GM18498 (cell line): ENCODE measurements around the gene RXRA.

Experiments used
- ATAC-seq: cut with Tn5 transposase; IDR thresholded peaks from one replicate; pipeline ENCODE4 v1.9.1; 2021; ENCODE audit warnings: mild to moderate bottlenecking, moderate library complexity; ENCODE audit not compliant: unreplicated experiment

The RXRA gene

GRCh38 chr9:134395737-134396257, 69.5 kb downstream of the RXRA start:
- no peak for ATAC-seq

DNA sequence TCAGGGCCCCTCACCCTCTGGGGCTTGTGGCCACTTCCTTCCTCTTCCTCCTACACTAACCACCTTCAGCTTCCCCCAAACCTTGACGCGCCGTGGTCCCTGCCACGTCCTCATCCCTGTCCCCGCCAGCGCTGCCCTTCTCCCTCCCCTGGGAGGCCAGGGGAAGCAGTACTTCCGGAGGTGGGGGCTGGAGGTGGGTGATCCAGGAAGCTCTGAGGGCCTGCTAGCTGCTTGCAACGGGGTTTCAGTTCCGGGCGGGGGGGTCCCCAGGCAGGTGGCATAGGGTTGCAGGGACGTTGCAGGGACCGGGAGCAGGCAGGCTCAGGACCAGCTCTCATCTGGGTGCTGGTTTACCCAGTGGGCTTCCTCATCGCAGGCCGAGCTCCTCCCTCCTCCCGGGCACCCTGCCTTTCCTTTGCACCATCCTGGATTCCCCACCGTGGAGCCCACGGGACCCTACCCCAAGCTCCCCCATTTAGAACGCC, 70.0 kb downstream of the RXRA start:
- no peak for ATAC-seq

- no peak for ATAC-seq
Observed at GRCh38 chr9:134396825-134397224, 70.6 kb downstream of the RXRA start.

DNA sequence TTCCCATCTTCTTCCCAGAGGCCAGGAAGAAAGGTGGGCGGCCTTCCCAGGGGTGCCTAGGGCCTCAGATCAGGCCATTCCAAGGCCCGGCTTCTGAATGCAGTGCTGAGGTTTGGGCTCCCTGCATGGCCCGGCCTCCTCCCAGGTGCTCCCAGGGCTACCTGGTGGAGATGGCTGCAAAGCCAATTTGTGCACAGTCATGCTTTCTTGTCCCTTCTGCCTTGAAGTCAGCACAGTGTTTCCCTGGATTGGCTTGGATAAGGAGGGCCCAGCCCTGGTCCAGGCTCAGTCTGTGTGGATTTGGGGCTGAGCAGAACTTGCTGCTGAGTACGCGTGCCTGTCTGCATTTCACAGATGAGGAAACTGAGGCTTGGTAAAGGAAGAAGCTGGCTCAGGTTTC, 72.5 kb downstream of the RXRA start:
- no peak for ATAC-seq

GRCh38 chr9:134399435-134400056, 73.3 kb downstream of the RXRA start:
- ATAC-seq: no peak

DNA sequence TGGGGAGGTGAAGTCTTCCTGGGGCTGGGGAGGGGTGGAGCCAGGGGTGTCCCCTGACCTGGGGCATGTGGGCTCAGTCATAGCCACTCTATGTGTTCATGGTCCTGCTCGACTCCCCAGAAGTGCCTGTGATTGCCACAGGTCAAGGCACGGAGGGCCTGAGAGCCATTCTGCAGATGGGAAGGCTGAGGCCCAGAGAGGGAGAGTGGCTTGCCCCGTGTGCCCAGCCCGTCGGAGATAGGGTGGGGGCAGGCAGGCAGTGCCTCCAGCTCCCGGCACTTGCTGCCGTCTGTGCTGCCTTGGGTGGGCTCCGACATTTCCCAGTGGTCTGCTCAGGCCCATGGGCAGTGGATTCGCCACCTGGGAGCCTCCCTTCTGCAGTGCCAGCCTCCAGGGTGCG, 74.0 kb downstream of the RXRA start:
- no peak for ATAC-seq

- ATAC-seq: no peak
Observed at GRCh38 chr9:134401391-134401790, 75.1 kb downstream of the RXRA start.

DNA sequence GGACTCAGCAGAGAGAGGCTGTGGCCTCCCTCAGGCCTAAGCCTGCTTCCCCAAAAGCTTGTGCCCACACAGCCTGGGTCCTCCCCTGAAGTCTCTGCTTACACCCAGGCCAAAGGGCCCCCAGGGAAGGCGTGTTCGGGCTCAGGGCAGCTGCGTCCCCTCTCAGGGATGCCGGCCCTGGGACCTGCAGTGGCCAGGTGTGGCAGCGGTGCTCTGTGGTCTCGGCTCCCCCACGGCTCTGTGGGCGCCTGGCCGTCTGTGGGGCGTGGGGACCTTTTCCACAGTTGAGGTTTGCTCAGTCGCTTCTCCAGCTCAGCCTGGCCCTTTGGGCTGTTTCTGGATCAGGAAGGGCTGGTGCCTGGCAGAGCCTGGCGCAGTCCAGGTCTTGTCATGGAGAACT, 75.9 kb downstream of the RXRA start:
- no peak for ATAC-seq

DNA sequence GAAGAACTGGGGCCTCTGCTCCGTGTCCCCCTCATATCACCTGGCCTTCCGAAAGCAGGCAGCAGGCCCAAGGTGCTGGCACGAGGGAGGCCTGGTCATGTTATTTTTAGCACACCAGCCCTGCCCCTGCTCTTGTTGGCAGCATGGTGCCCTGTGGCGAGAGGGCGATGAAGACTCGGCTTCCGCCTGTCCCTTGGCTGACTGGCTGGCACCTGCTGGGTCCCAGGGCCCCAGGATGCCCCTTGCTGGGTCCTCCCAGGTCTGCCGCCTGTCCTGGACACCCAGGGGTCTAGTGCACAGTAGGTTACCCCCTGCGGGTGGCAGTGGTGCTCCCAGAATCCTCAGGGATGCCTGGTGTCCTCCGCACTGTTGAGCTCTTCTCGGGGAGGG, 77.0 kb downstream of the RXRA start:
- ATAC-seq: no peak

DNA sequence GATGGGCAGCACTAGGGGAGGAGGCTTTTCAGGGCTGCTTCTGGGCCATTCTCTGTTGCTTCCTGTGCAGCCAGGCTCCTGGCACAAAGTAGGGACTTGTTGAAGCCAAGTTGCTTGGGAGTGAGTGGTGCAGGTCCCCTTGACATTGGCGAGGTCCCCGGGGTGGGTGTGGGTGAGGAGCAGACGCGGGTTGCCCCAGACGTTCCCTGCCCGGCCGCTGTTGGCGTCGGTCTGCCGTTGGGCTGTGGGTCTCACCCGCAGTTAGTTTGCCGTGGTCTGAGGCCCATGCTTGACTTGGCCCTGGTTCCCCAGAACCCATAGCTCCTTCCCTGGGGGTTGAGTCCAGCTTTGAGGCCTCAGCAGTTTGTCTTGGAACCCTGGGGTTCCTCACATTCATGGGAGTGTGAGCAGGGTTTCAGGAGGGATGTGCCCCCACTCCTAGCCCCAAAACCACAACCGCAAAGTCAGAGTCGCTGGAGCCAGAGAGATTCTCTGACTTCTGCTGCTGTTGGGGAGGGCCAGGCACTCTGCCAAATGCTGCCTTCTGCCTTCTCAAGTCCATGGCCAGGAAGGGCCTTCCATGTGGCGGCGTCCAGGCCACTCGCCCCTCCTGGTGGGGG, 77.5 kb downstream of the RXRA start:
- no peak for ATAC-seq

- ATAC-seq: no peak
Observed at GRCh38 chr9:134404376-134405358, 78.4 kb downstream of the RXRA start.

DNA sequence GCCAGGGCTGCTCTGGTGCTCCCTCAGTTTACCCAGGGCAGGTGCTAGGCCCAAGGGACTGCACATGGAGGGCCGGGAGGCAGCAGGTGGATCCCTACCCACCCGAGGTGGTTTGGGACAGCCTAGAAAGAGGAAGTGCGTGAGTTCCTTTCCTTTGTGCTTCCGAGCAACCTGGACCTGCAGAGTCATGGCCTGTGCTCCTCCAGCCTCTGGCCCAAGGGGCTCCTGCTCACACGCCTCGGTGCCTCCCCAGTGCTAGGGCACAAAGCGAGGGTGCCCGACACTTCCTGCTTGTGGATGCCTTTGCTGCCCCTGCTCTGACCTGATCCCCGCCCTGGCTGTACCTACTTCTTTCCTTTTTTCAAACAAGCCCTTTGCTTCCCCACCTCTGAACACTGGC, 79.3 kb downstream of the RXRA start:
- ATAC-seq: no peak

DNA sequence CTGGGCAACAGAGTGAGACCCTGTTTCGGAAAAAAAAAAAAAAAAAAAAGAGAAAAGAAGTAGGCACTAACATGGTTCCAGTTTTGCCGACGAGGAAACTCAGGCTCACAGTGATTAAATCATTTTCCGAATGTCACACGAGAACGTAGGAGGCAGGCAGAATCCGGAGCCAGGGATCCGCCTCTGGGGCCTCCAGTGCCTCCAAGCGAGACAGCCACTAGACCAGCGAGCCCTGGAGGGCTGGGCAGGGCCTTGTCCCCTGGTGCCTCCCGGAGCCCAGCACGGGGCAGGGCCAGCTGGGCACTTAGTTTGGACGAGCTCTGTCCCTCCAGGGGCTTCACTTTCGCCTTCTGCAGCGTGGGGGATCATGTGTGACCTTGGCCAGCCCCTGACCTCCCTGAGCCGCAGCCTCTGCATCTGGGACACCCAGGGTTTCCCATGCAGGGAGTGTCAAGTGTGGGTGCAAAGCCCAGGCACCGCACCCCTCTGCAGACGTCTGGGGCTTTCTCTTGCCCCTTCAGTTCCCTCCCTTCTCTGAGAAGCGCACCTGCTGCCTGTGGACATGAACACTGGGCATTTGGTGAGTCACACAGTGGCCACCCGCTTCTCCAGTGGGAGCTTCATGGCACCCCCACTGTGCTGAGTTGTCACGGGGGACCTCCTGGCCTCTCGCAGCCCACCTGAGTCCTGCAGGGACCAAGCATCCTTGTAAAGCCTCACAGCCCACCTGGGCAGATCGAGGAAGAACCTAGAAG, 80.3 kb downstream of the RXRA start:
- ATAC-seq: no peak

DNA sequence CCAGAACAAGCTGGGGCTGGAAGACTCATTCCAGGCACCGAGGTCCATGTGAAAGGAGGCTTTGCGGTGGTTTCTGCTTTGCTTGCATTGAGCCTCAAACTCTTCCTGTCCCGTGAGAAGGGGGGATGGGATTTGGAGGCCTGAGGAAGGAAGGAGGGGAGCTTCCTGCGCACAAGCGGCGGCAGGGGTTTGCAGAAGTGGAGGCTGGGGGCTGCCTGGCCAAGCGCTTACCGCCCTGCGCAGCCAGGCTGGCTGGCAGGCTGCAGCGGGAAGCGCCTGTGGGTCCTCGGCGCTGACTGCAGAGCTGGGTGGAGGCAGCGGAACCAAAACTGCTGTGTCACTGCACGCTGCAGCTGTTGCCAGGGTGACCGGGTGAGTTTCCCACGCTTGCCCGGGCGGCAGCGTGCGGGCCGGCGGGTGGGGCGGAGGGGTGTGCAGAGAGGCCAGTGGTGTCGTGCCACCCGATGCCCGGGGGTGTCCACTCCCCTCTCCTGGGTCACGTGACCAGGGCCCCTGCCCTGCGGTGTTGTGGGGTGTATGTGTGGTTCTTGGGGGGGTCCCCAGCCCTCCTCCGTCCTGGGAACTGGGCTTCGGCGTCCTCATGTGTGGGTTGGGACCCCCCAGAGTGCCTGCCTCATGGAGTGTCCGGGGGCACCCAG, 81.0 kb downstream of the RXRA start:
- ATAC-seq: peak; percentile 79

DNA sequence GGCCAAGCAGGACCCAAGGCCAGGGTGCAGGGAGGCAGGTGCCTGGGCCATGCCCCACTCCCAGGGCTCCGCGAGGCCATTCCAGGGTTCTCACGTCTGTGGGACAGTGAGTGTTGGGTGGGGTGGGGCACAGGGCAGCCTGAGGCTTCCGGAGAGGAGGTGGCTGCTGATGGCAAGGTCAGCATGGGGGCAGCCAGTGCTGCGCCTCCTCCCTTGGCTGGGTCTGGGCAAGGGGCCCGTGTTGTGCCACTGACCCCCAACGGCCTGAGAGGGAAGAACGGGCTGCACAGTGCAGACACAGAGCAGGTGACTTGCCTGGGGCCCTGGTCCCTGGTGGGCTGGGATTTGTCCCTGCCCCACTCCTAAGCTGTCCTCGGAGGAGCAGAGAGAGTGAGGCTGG, 82.1 kb downstream of the RXRA start:
- no peak for ATAC-seq

- ATAC-seq: no peak
Observed at GRCh38 chr9:134408939-134409737, 82.9 kb downstream of the RXRA start.

DNA sequence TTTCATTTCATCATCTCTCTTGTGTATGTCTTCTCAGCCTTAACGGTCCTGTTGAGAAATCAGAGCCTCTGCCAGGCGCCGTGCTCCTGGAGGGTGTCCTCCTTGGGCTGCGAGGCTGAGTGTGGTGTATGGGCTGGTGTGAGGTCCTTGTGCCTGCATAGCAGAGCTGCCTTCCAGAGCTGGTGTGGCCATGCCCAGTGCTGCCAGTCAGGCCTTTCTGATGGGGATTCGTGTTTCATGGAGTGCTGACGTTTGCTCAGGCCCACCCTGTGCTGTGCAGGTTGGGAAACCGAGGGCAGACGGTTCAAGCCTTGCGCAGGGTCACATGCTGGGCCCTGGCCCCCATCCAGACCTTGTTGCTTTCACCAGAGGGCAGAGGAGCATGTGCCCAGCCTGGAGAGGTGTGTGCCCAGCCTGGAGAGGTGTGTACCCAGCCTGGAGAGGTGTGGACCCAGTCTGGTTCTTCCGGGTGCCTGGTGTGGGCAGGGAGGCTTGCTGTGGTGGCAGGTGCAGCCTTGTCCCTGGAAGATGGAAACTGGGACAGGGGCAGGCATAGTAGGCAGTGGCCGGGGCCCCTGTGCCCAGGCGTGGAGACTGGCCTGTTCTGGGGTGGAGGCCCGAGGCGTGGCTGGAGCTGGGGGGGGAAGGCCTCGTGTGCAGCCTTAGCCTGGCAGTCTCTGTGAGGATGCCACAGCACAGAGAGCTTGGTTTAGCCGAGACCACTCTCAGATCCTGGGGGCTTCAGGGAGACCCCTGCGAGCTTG, 84.0 kb downstream of the RXRA start:
- ATAC-seq: no peak

DNA sequence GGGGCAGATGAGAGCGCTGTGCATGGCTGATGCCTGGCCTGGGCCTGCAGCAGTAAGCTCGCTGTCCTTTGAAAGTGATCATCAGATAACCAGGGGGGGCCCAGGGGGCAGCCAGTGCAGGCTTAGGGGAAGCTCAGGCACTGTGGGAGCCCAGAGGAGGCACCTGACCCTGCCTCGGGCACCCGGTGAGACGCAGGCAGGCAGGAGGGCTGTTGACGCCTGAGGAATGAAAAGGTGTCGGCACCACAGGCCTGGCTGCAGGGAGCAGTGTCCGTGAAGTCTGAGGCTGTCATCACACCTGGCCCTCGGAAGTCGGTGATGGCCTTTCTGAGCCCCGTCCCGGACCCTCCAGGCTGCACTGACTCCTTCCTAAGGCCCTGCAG, 84.6 kb downstream of the RXRA start:
- no peak for ATAC-seq
